Dermis microvascular lymphatic vessel endothelial cell (primary cell): ENCODE results near the gene PDS5B. TPM values are rescaled to one million over a fixed set of nuclear protein-coding genes. Genes with fewer than 3 reads are reported as not detected.
"Not testable (repeated sequence)": the region's sequence is repeated elsewhere in the genome, so short reads cannot be mapped to it uniquely, and the experiment has no call there.

Source experiments
- DNase-seq, 2 donors: peaks; one replicate each; pipeline versions ENCODE4 v3.0.0 to v3.0.0-alpha.2; 2010; ENCODE audit warnings: low read depth in 2 of 2
- total RNA-seq: library from RNA; depleted of rRNA; stranded (reverse); fragments of >200 nt; gene quantifications from 2 replicates; pipeline ENCODE4 v1.2.1, GENCODE V29; 2014

The PDS5B gene
- total RNA-seq, 1 donor from 2014 or later, result 17.1 TPM

GRCh38 chr13:32729097-32729496 lies 142.8 kb downstream of the PDS5B start:
- not testable (repeated sequence) for DNase-seq

- DNase-seq, result no peak
These were observed 144.8 kb downstream of the PDS5B start for GRCh38 chr13:32731074-32731473.

GRCh38 chr13:32731576-32731975 lies 145.3 kb downstream of the PDS5B start:
- DNase-seq, result peak; percentile 30 to 70

GRCh38 chr13:32733690-32734089 lies 147.4 kb downstream of the PDS5B start:
- no peak for DNase-seq

- peak in 1 of 2 donors; percentile 39 for DNase-seq
These were observed 148.3 kb downstream of the PDS5B start for GRCh38 chr13:32734511-32734910.

GRCh38 chr13:32735859-32736258 lies 149.6 kb downstream of the PDS5B start:
- no peak for DNase-seq

- peak in 1 of 2 donors; percentile 12 for DNase-seq
These were observed 150.4 kb downstream of the PDS5B start for GRCh38 chr13:32736648-32737047.

GRCh38 chr13:32737111-32737571 lies 150.9 kb downstream of the PDS5B start:
- DNase-seq, result peak in 1 of 2 donors; percentile 11

- DNase-seq, result no peak
These were observed 151.4 kb downstream of the PDS5B start for GRCh38 chr13:32737679-32738078.

GRCh38 chr13:32745509-32745908 lies 159.3 kb downstream of the PDS5B start:
- no peak for DNase-seq

- no peak for DNase-seq
These were observed 160.2 kb downstream of the PDS5B start for GRCh38 chr13:32746474-32746873.

GRCh38 chr13:32748305-32748704 lies 162.1 kb downstream of the PDS5B start:
- no peak for DNase-seq

GRCh38 chr13:32751340-32751739 lies 165.1 kb downstream of the PDS5B start:
- DNase-seq, result no peak

GRCh38 chr13:32752311-32752710 lies 166.1 kb downstream of the PDS5B start:
- DNase-seq, result no peak

- no peak for DNase-seq
These were observed 166.8 kb downstream of the PDS5B start for GRCh38 chr13:32752997-32753606.

GRCh38 chr13:32754179-32754578 lies 167.9 kb downstream of the PDS5B start:
- no peak for DNase-seq

- no peak for DNase-seq
These were observed 172.9 kb downstream of the PDS5B start for GRCh38 chr13:32759152-32759551.

- DNase-seq, result no peak
These were observed 175.2 kb downstream of the PDS5B start for GRCh38 chr13:32761472-32761871.

- DNase-seq, result no peak
These were observed 192.9 kb downstream of the PDS5B start for GRCh38 chr13:32779119-32779518.

GRCh38 chr13:32781906-32782305 lies 195.7 kb downstream of the PDS5B start:
- DNase-seq, result no peak

- DNase-seq, result no peak
These were observed 196.8 kb downstream of the PDS5B start for GRCh38 chr13:32783067-32783466.

GRCh38 chr13:32790731-32791130 lies 204.5 kb downstream of the PDS5B start:
- no peak for DNase-seq

- DNase-seq, result no peak
These were observed 205.4 kb downstream of the PDS5B start for GRCh38 chr13:32791545-32792172.
